ENCODE results near the gene CERS6. TPM values are rescaled to one million over a fixed set of nuclear protein-coding genes. Genes with fewer than 3 reads are reported as not detected.
A peak's percentile ranks its signal among the peaks of the same experiment; 100 is the strongest.

Gene CERS6
- total RNA-seq, 1 experiment from 2014 or later, result 30.3 TPM

GRCh38 chr2:168632709-168633121 lies 176.6 kb downstream of the CERS6 start:
- no peaks in the 10 kb centered on the region for H3K9me3 ChIP-seq (ENCODE audit: control insufficient read depth, insufficient read depth, low read depth, low read length)
- intact Hi-C loops (cut with micrococcal nuclease; ENCODE audit: unreplicated experiment) (no loop called here), in situ Hi-C loops (cut with HindIII; ENCODE audit: low pct_unique_long_range_greater_than_20kb, low sequenced_read_pairs) (no loop called here)
- H3K4me3 ChIP-seq (ENCODE audit: low read depth in 2 of 2, low read length in 2 of 2), result no peak overlapping the region
- BruUV-seq (replicated peaks), result TSS peak; percentile 33
- POLR2A ChIA-PET, result interaction anchor here (0.9 kb wide), 1 partner anchor 112 kb away, joined by 10 read pairs; no protein-coding TSS in a partner anchor
- TF ChIP-seq TCF7L2 (IDR thresholded peaks at IDR 0.05; ENCODE audit: low read depth, low read length) (no peak), SIN3A (IDR thresholded peaks at IDR 0.05; ENCODE audit: borderline replicate concordance, insufficient read depth, low read depth, low read length) (no peak), REST (IDR thresholded peaks at IDR 0.05; ENCODE audit: insufficient read depth in 1 of 2, low read depth in 2 of 2, low read length in 1 of 2) (no peak), POLR2AphosphoS5 (IDR thresholded peaks at IDR 0.05; ENCODE audit: low read depth, low read length) (no peak), CTCF (IDR thresholded peaks at IDR 0.05) (no peak)
- no peak overlapping the region for H3K27ac ChIP-seq (ENCODE audit: low read length)
- ATAC-seq, result no peak
- DNase-seq (ENCODE audit: low read depth, low spot score), result no peak
- no peaks in the 10 kb centered on the region for H3K36me3 ChIP-seq (ENCODE audit: control insufficient read depth, insufficient read depth, low read length)
- H3K27me3 ChIP-seq (ENCODE audit: control insufficient read depth, insufficient read depth, low read length), result no peaks in the 10 kb centered on the region
- CTCF ChIA-PET, result no interaction called here
- H3K4me1 ChIP-seq (ENCODE audit: control insufficient read depth, insufficient read depth, low read length), result no peaks in the 10 kb centered on the region

GRCh38 chr2:168633200-168633599 lies 177.1 kb downstream of the CERS6 start:
- ChIA-PET CTCF (no interaction called here), POLR2A (interaction anchor here (0.7 to 0.9 kb wide), 2 partner anchors 111 to 1039 kb away, joined by 7 to 10 read pairs; no protein-coding TSS in a partner anchor)
- no TSS peak for BruUV-seq (replicated peaks)
- ATAC-seq, result no peak
- Histone ChIP-seq H3K4me3 (ENCODE audit: low read depth in 2 of 2, low read length in 2 of 2) (no peak overlapping the region), H3K27me3 (ENCODE audit: control insufficient read depth, insufficient read depth, low read length) (no peaks in the 10 kb centered on the region), H3K4me1 (ENCODE audit: control insufficient read depth, insufficient read depth, low read length) (no peaks in the 10 kb centered on the region), H3K36me3 (ENCODE audit: control insufficient read depth, insufficient read depth, low read length) (no peaks in the 10 kb centered on the region), H3K27ac (ENCODE audit: low read length) (no peak overlapping the region), H3K9me3 (ENCODE audit: control insufficient read depth, insufficient read depth, low read depth, low read length) (no peaks in the 10 kb centered on the region)
- intact Hi-C loops (cut with micrococcal nuclease; ENCODE audit: unreplicated experiment) (no loop called here), in situ Hi-C loops (cut with HindIII; ENCODE audit: low pct_unique_long_range_greater_than_20kb, low sequenced_read_pairs) (no loop called here)
- TF ChIP-seq CTCF (IDR thresholded peaks at IDR 0.05), result no peak
- no peak for TF ChIP-seq TCF7L2 (IDR thresholded peaks at IDR 0.05; ENCODE audit: low read depth, low read length)
- TF ChIP-seq POLR2AphosphoS5 (IDR thresholded peaks at IDR 0.05; ENCODE audit: low read depth, low read length), result no peak
- TF ChIP-seq REST (IDR thresholded peaks at IDR 0.05; ENCODE audit: insufficient read depth in 1 of 2, low read depth in 2 of 2, low read length in 1 of 2), result no peak
- no peak for TF ChIP-seq SIN3A (IDR thresholded peaks at IDR 0.05; ENCODE audit: borderline replicate concordance, insufficient read depth, low read depth, low read length)
- no peak for DNase-seq (ENCODE audit: low read depth, low spot score)
